HepG2 (cell line): ENCODE data around the gene GPT2. TPM values are rescaled to one million over a fixed set of nuclear protein-coding genes. Genes with fewer than 3 reads are reported as not detected.

Experiments
- ATF2 ChIP-seq: sonication (generic); formaldehyde crosslinking; IDR thresholded peaks from 2 replicates; pipeline ENCODE4 v1.4.0; 2020; ENCODE audit warnings: missing genetic modification reagents
- GABPA ChIP-seq, 2 experiments: IDR thresholded peaks; 2 replicates each; pipeline ENCODE4 v1.6.1; 2011 to 2016; ENCODE audit warnings: low read depth in 2 of 2, low read length in 1 of 2, missing biosample characterization in 1 of 2, missing genetic modification characterization in 1 of 2
- GABPB1 ChIP-seq: IDR thresholded peaks from 2 replicates; pipeline ENCODE4 v1.6.1; 2016; ENCODE audit warnings: mild to moderate bottlenecking, missing genetic modification reagents, moderate library complexity, missing compliant biosample characterization
- HINFP ChIP-seq: sonication (generic); formaldehyde crosslinking; IDR thresholded peaks from 2 replicates; pipeline ENCODE4 v1.4.0; 2020; ENCODE audit warnings: low read depth, mild to moderate bottlenecking, missing genetic modification reagents
- MAZ ChIP-seq, 2 experiments: sonication (generic) in 1 of 2; formaldehyde crosslinking in 1 of 2; IDR thresholded peaks; 2 replicates each; pipeline versions ENCODE4 v1.5.0 to v1.6.1; 2012 to 2020; ENCODE audit warnings: low read depth in 2 of 2, mild to moderate bottlenecking in 2 of 2, borderline replicate concordance in 1 of 2, improper control_type of control experiment in 1 of 2, low read length in 1 of 2, missing genetic modification reagents in 1 of 2, moderate library complexity in 1 of 2
- PAXIP1 ChIP-seq: sonication (generic); formaldehyde crosslinking; conservative IDR thresholded peaks from 2 replicates; pipeline ENCODE4 v1.4.0; 2020; ENCODE audit warnings: mild to moderate bottlenecking, missing genetic modification reagents, moderate library complexity
- SP140L ChIP-seq: sonication (generic); formaldehyde crosslinking; IDR thresholded peaks from 2 replicates; pipeline ENCODE4 v1.4.0; 2020; ENCODE audit warnings: missing genetic modification reagents, borderline replicate concordance
- TOPORS ChIP-seq: sonication (generic); formaldehyde crosslinking; IDR thresholded peaks from 2 replicates; pipeline ENCODE4 v1.8.0; 2023; ENCODE audit warnings: mild to moderate bottlenecking, missing genetic modification reagents
- WIZ ChIP-seq: sonication (generic); formaldehyde crosslinking; IDR thresholded peaks from 2 replicates; pipeline ENCODE4 v1.5.1; 2020; ENCODE audit warnings: mild to moderate bottlenecking, missing genetic modification reagents
- polyA plus RNA-seq, 8 experiments: library from polyadenylated mRNA; depleted of rRNA in 3 of 8; stranded (reverse) in 7 of 8; unstranded in 1 of 8; fragments of >200 nt; fragmentation: Illumina TruSeq in 4 of 8; extraction: Trizol in 4 of 8; gene quantifications; 2 replicates each; pipeline versions ENCODE4 v1.2.1 to v1.2.3, GENCODE V29; 2011 to 2016; ENCODE audit warnings: low read depth in 4 of 8, missing spikeins in 1 of 8, mixed read lengths in 1 of 8; ENCODE audit not compliant: insufficient read depth in 1 of 8
- total RNA-seq, 5 experiments: library from RNA; depleted of rRNA; stranded (reverse); fragments of >200 nt; fragmentation: Illumina TruSeq; extraction: Trizol; gene quantifications; 2 replicates each; pipeline ENCODE4 v1.2.3, GENCODE V29; 2016; ENCODE audit warnings: low read depth in 1 of 5
- TF ChIP-seq, protein P1 (sequence below): sonication (generic); formaldehyde crosslinking; IDR thresholded peaks from 2 replicates; pipeline ENCODE4 v1.4.0; 2020; ENCODE audit warnings: mild to moderate bottlenecking, missing genetic modification reagents

Gene GPT2
- total and polyA plus RNA-seq, 2 of the 13 experiments (the other 11 are each of a cell fraction or from before 2014, with no cell fraction given): 138 to 267 TPM

DNA sequence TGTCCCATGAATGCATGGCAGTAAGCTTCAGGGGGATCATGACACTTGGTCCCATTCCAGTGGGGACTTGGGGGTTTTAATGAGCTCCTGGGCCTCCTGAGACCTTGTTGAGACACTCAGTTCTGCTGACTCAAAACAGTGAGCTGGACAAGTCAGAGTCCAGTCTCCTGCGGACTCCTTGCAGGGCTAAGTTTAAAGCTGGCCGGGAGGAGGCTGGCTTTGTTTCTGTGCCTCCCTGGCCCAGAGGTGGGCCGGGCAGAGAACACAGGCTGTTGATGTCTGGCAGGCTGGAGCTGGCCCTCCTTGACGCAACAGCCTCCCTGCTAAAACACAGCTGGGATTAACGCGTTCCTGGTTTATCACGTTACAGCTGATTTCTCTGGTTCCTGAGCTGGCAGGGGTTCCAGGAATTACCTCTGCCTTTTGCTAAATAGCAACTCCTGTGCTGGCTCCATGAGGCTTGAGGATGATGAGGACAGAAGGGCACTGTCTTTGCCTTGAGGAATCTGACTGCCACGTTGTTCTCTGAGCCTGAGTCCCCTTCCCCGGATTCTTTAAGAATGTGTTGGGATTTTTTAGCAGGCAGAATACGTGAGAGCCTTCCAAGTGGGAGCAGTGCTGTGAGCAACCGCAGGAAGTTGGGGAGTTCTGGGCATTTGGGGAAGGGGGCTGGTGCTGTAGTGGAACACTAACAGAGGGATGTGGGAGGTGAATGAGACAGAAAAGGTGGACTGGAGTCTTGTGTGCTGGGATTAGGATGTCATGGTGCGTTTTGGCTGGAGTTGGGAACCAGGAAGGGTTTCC is 2.0 kb downstream of the GPT2 start (continued):
- TF ChIP-seq PAXIP1 (CRISPR knock-in tag): 0 out of 2 replicates have a peak, but pooled peaks have one; percentile 11
- TF ChIP-seq GABPB1 (CRISPR knock-in tag): 0 out of 2 replicates have a peak, but pooled peaks have one; percentile 6
- TF ChIP-seq GABPA (IDR thresholded peaks at IDR 0.05; ENCODE audit: low read depth, low read length): no peak
- TF ChIP-seq GABPA (CRISPR knock-in tag; IDR thresholded peaks at IDR 0.05; ENCODE audit: low read depth): 0 out of 2 replicates have a peak, but pooled peaks have one; percentile 15
- no peak for TF ChIP-seq TOPORS (CRISPR knock-in tag)
- TF ChIP-seq, protein P1, sequence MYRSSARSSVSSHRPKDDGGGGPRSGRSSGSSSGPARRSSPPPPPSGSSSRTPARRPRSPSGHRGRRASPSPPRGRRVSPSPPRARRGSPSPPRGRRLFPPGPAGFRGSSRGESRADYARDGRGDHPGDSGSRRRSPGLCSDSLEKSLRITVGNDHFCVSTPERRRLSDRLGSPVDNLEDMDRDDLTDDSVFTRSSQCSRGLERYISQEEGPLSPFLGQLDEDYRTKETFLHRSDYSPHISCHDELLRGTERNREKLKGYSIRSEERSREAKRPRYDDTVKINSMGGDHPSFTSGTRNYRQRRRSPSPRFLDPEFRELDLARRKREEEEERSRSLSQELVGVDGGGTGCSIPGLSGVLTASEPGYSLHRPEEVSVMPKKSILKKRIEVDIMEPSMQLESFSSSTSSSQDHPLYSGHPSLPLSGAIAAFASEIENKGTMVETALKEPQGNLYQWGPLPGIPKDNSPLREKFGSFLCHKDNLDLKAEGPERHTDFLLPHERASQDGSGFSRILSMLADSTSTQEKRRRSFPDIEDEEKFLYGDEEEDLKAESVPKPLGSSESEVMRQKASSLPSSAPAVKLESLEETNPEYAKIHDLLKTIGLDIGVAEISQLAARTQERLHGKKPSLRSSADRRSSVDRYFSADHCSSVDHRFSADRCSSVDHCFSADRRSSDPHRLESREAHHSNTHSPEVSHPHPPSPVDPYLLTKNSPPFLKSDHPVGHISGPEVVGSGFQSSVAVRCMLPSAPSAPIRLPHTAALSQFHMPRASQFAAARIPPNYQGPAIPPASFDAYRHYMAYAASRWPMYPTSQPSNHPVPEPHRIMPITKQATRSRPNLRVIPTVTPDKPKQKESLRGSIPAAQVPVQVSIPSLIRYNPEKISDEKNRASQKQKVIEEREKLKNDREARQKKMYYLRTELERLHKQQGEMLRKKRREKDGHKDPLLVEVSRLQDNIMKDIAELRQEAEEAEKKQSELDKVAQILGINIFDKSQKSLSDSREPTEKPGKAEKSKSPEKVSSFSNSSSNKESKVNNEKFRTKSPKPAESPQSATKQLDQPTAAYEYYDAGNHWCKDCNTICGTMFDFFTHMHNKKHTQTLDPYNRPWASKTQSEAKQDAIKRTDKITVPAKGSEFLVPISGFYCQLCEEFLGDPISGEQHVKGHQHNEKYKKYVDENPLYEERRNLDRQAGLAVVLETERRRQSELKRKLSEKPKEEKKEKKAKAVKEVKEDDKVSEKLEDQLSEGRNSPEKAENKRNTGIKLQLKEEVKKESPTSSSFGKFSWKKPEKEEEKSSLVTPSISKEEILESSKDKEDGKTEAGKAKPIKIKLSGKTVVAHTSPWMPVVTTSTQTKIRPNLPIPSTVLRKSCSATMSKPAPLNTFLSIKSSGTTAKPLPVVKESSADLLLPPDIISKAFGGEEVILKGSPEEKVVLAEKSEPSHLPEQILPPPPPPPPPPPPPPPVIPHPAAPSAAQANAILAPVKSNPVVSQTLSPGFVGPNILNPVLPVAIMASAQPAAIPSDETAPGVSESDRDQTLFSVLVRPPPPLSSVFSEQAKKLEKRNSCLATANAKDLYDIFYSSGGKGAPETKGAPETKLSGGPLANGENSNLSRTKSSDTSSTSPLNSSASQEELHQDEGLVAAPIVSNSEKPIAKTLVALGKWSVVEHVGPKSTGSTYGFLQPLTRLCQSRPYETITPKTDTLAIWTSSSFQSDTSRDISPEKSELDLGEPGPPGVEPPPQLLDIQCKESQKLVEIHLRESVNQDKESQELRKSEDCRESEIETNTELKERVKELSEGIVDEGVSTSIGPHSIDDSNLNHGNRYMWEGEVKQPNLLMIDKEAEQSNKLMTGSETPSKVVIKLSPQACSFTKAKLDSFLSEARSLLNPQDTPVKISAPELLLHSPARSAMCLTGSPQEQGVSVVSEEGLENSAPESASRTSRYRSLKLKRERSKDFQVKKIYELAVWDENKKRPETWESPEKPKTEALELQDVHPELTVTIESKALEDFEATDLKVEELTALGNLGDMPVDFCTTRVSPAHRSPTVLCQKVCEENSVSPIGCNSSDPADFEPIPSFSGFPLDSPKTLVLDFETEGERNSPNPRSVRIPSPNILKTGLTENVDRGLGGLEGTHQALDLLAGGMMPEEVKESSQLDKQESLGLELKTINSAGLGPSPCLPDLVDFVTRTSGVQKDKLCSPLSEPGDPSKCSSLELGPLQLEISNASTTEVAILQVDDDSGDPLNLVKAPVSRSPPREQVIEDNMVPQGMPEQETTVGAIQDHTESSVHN: 0 out of 2 replicates have a peak, but pooled peaks have one; percentile 22
- TF ChIP-seq MAZ (IDR thresholded peaks at IDR 0.05; ENCODE audit: borderline replicate concordance, low read depth, low read length): no peak
- peak; percentile 37; the same call in 1 of the 2 replicates for TF ChIP-seq MAZ (CRISPR knock-in tag; IDR thresholded peaks at IDR 0.05; ENCODE audit: low read depth)
- TF ChIP-seq HINFP (CRISPR knock-in tag): no peak
- no peak for TF ChIP-seq ATF2 (CRISPR knock-in tag)
- TF ChIP-seq SP140L: 0 out of 2 replicates have a peak, but pooled peaks have one; percentile 75
- TF ChIP-seq WIZ: no peak
